CD4-positive, alpha-beta T cell treated with Interleukin-17A for 1 hour (primary cell): ENCODE measurements around the gene DDX17.

Experiments
- DNase-seq: peaks from one replicate; pipeline ENCODE4 v3.0.0-alpha.2; 2020

DDX17 gene

GRCh38 chr22:38506118-38506962 is at the start of gene DDX17:
TSS of gene DDX17 (minus strand) at chr22:38506311.
- DNase-seq: peak; percentile 98

- DNase-seq: no peak
Observed at GRCh38 chr22:38554281-38554680, 48.2 kb upstream of the DDX17 start.

- DNase-seq: no peak
Observed at GRCh38 chr22:38549101-38549894, 43.2 kb upstream of the DDX17 start.

- no peak for DNase-seq
Observed at GRCh38 chr22:38540701-38541100, 34.6 kb upstream of the DDX17 start.

GRCh38 chr22:38531251-38531938 is 25.3 kb upstream of the DDX17 start:
- DNase-seq: no peak

GRCh38 chr22:38524429-38524828 is 18.3 kb upstream of the DDX17 start:
- DNase-seq: no peak

- DNase-seq: no peak
Observed at GRCh38 chr22:38523479-38523878, 17.4 kb upstream of the DDX17 start.

GRCh38 chr22:38523029-38523428 is 16.9 kb upstream of the DDX17 start:
- DNase-seq: no peak

GRCh38 chr22:38519453-38520250 is 13.5 kb upstream of the DDX17 start:
- no peak for DNase-seq

- no peak for DNase-seq
Observed at GRCh38 chr22:38518620-38519019, 12.5 kb upstream of the DDX17 start.

- DNase-seq: peak; percentile 49
Observed at GRCh38 chr22:38513063-38513462, 7.0 kb upstream of the DDX17 start.

GRCh38 chr22:38510416-38510970 is 4.4 kb upstream of the DDX17 start:
- no peak for DNase-seq

GRCh38 chr22:38505541-38506117 is 482 bp downstream of the DDX17 start:
- DNase-seq: peak; percentile 71

GRCh38 chr22:38504731-38505540 is 1.2 kb downstream of the DDX17 start:
- peak; percentile 81 for DNase-seq

GRCh38 chr22:38503021-38503420 is 3.1 kb downstream of the DDX17 start:
- DNase-seq: no peak

GRCh38 chr22:38501797-38502672 is 4.1 kb downstream of the DDX17 start:
- no peak for DNase-seq

GRCh38 chr22:38497869-38498268 is 8.2 kb downstream of the DDX17 start:
- no peak for DNase-seq

GRCh38 chr22:38494939-38495338 is 11.2 kb downstream of the DDX17 start:
- no peak for DNase-seq

GRCh38 chr22:38494498-38494897 is 11.6 kb downstream of the DDX17 start:
- no peak for DNase-seq
